ENCODE data around the gene ZMIZ2. TPM values are rescaled to one million over a fixed set of nuclear protein-coding genes. Genes with fewer than 3 reads are reported as not detected.

Gene ZMIZ2
- total and polyA plus RNA-seq, 2 donors (not counting 1 experiment from before 2014, with no cell fraction given) = 3.9 to 9.1 TPM

- Histone ChIP-seq H3K9ac (ENCODE audit: insufficient read depth, low read length) (no peak overlapping the region), H3K4me3 (replicated peaks in 1 of 4; ENCODE audit: control extremely low read depth in 1 of 4, insufficient read depth in 1 of 4, low read depth in 3 of 4, low read length in 4 of 4) (no peak overlapping the region), H3K36me3 (ENCODE audit: control insufficient read depth, insufficient read depth, low read length) (no peaks in the 10 kb centered on the region), H2AFZ (ENCODE audit: low read length) (no peak overlapping the region), H3K27ac (ENCODE audit: insufficient read depth, low read length) (no peak overlapping the region), H3K9me3 (ENCODE audit: control insufficient read depth, insufficient read depth, low read depth, low read length) (no peaks in the 10 kb centered on the region), H4K20me1 (ENCODE audit: control insufficient read depth, extremely low read depth, insufficient read depth, low read length) (no peaks in the 10 kb centered on the region), H3K4me1 (ENCODE audit: control insufficient read depth, extremely low read depth, insufficient read depth, low read length) (no peaks in the 10 kb centered on the region), H3K4me2 (ENCODE audit: extremely low read depth, insufficient read depth, low read length) (no peak overlapping the region), H3K27me3 (ENCODE audit: control insufficient read depth, insufficient read depth, low read length) (peaks cover 3% of the 10 kb centered on the region), H3K79me2 (ENCODE audit: control insufficient read depth, insufficient read depth, low read length) (no peaks in the 10 kb centered on the region)
- no peak for DNase-seq (ENCODE audit: low read depth in 2 of 2)
- TF ChIP-seq, protein P1, sequence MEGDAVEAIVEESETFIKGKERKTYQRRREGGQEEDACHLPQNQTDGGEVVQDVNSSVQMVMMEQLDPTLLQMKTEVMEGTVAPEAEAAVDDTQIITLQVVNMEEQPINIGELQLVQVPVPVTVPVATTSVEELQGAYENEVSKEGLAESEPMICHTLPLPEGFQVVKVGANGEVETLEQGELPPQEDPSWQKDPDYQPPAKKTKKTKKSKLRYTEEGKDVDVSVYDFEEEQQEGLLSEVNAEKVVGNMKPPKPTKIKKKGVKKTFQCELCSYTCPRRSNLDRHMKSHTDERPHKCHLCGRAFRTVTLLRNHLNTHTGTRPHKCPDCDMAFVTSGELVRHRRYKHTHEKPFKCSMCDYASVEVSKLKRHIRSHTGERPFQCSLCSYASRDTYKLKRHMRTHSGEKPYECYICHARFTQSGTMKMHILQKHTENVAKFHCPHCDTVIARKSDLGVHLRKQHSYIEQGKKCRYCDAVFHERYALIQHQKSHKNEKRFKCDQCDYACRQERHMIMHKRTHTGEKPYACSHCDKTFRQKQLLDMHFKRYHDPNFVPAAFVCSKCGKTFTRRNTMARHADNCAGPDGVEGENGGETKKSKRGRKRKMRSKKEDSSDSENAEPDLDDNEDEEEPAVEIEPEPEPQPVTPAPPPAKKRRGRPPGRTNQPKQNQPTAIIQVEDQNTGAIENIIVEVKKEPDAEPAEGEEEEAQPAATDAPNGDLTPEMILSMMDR (conservative IDR thresholded peaks at IDR 0.05 in 1 of 2, IDR thresholded peaks at IDR 0.05 in 1 of 2; ENCODE audit: low read depth in 1 of 2, low read length in 2 of 2) = no peak
- no peak for TF ChIP-seq EZH2 (IDR thresholded peaks at IDR 0.05; ENCODE audit: low read length, missing control alignments)
These were observed 27.6 kb downstream of the ZMIZ2 start for GRCh38 chr7:44776211-44776610.

DNA sequence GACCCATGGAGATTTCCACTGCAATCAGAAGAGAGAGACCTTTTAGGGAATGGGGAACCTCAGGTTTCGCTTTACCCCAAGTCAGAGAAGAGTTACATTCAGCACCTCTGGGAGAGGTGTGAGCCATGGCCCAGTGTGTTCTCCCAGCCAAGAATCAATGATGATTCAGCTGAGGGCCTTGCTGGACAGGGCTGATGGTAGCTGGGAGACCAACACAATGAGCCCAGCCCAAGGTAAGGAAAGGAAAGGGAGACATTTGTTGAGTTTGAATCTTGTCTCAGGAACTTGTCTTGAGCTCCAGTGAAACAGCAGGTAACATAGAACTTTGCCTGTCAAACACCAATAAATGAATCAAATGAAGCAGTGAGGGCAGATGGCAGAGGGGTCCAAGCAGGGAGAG is 33.8 kb downstream of the ZMIZ2 start:
- no peaks in the 10 kb centered on the region for H3K9me3 ChIP-seq (ENCODE audit: control insufficient read depth, insufficient read depth, low read depth, low read length)
- no peaks in the 10 kb centered on the region for H3K27me3 ChIP-seq (ENCODE audit: control insufficient read depth, insufficient read depth, low read length)
- no peaks in the 10 kb centered on the region for H4K20me1 ChIP-seq (ENCODE audit: control insufficient read depth, extremely low read depth, insufficient read depth, low read length)

GRCh38 chr7:44783407-44783806 is 34.8 kb downstream of the ZMIZ2 start:
- no peak overlapping the region for H3K4me3 ChIP-seq (replicated peaks in 1 of 4; ENCODE audit: control extremely low read depth in 1 of 4, insufficient read depth in 1 of 4, low read depth in 3 of 4, low read length in 4 of 4)
- no peaks in the 10 kb centered on the region for H3K9me3 ChIP-seq (ENCODE audit: control insufficient read depth, insufficient read depth, low read depth, low read length)
- no peak overlapping the region for H3K27ac ChIP-seq (ENCODE audit: insufficient read depth, low read length)
- no peaks in the 10 kb centered on the region for H3K36me3 ChIP-seq (ENCODE audit: control insufficient read depth, insufficient read depth, low read length)
- no peaks in the 10 kb centered on the region for H3K27me3 ChIP-seq (ENCODE audit: control insufficient read depth, insufficient read depth, low read length)
- H4K20me1 ChIP-seq (ENCODE audit: control insufficient read depth, extremely low read depth, insufficient read depth, low read length) = no peaks in the 10 kb centered on the region
- H3K4me1 ChIP-seq (ENCODE audit: control insufficient read depth, extremely low read depth, insufficient read depth, low read length) = no peaks in the 10 kb centered on the region
- H3K4me2 ChIP-seq (ENCODE audit: extremely low read depth, insufficient read depth, low read length) = no peak overlapping the region
- TF ChIP-seq EZH2 (IDR thresholded peaks at IDR 0.05; ENCODE audit: low read length, missing control alignments) = no peak
- TF ChIP-seq, protein P1 (conservative IDR thresholded peaks at IDR 0.05 in 1 of 2, IDR thresholded peaks at IDR 0.05 in 1 of 2; ENCODE audit: low read depth in 1 of 2, low read length in 2 of 2) = no peak
- H3K9ac ChIP-seq (ENCODE audit: insufficient read depth, low read length) = no peak overlapping the region
- H3K79me2 ChIP-seq (ENCODE audit: control insufficient read depth, insufficient read depth, low read length) = no peaks in the 10 kb centered on the region
- DNase-seq (ENCODE audit: low read depth in 2 of 2) = no peak
- H2AFZ ChIP-seq (ENCODE audit: low read length) = no peak overlapping the region

More for the DNA sequence above, 33.8 kb downstream of the ZMIZ2 start:
- Histone ChIP-seq H3K4me2 (ENCODE audit: extremely low read depth, insufficient read depth, low read length) (no peak overlapping the region), H3K27ac (ENCODE audit: insufficient read depth, low read length) (no peak overlapping the region), H3K4me3 (replicated peaks in 1 of 4; ENCODE audit: control extremely low read depth in 1 of 4, insufficient read depth in 1 of 4, low read depth in 3 of 4, low read length in 4 of 4) (no peak overlapping the region), H3K36me3 (ENCODE audit: control insufficient read depth, insufficient read depth, low read length) (no peaks in the 10 kb centered on the region), H3K9ac (ENCODE audit: insufficient read depth, low read length) (no peak overlapping the region), H2AFZ (ENCODE audit: low read length) (no peak overlapping the region), H3K4me1 (ENCODE audit: control insufficient read depth, extremely low read depth, insufficient read depth, low read length) (no peaks in the 10 kb centered on the region), H3K79me2 (ENCODE audit: control insufficient read depth, insufficient read depth, low read length) (no peaks in the 10 kb centered on the region)
- TF ChIP-seq EZH2 (IDR thresholded peaks at IDR 0.05; ENCODE audit: low read length, missing control alignments) = no peak
- TF ChIP-seq, protein P1 (conservative IDR thresholded peaks at IDR 0.05 in 1 of 2, IDR thresholded peaks at IDR 0.05 in 1 of 2; ENCODE audit: low read depth in 1 of 2, low read length in 2 of 2) = no peak
- no peak for DNase-seq (ENCODE audit: low read depth in 2 of 2)
